Prostate gland (tissue), 2 donors: ENCODE data around the gene PLXDC2.

ENCODE experiments used
- POLR2A ChIP-seq: fragments of 450-650 bp; IDR thresholded peaks from one replicate; pipeline ENCODE4 v1.6.1; 2016; ENCODE audit warnings: antibody characterized with exemption, mild to moderate bottlenecking
- TF ChIP-seq, protein P1 (sequence below), 4 experiments: fragments of 200-600 bp in 2 of 4; fragments of 450-650 bp in 2 of 4; sonication (generic) in 2 of 4; IDR thresholded peaks; 1 replicate in 3 of 4; 2 replicates in 1 of 4; pipeline ENCODE4 v1.5.1; 2016 to 2019; ENCODE audit warnings: antibody characterized with exemption in 4 of 4, mild to moderate bottlenecking in 2 of 4, moderate library complexity in 2 of 4

DNA sequence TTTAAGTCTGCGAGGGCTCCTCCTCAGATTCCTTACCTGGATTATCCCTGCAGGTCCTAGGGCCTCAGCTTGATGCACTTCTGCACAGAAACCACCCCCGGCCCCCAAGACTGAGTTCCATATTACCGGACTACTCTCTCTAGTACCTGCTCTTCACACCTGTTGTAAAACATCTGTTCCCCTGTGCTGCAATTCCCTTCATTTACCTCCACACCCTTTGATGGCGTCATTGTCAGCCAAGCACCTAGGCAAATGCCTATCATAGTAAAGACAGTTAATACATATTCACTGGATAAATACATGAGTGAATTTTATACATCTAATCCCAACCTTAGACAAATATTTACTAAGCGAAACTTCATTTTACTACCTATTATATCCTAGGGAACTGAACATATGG lies 275.5 kb downstream of the PLXDC2 start:
- TF ChIP-seq POLR2A, result no peak
- TF ChIP-seq, protein P1, sequence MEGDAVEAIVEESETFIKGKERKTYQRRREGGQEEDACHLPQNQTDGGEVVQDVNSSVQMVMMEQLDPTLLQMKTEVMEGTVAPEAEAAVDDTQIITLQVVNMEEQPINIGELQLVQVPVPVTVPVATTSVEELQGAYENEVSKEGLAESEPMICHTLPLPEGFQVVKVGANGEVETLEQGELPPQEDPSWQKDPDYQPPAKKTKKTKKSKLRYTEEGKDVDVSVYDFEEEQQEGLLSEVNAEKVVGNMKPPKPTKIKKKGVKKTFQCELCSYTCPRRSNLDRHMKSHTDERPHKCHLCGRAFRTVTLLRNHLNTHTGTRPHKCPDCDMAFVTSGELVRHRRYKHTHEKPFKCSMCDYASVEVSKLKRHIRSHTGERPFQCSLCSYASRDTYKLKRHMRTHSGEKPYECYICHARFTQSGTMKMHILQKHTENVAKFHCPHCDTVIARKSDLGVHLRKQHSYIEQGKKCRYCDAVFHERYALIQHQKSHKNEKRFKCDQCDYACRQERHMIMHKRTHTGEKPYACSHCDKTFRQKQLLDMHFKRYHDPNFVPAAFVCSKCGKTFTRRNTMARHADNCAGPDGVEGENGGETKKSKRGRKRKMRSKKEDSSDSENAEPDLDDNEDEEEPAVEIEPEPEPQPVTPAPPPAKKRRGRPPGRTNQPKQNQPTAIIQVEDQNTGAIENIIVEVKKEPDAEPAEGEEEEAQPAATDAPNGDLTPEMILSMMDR (IDR thresholded peaks at IDR 0.05), result no peak
